ENCODE results near the gene SNUPN. TPM values are rescaled to one million over a fixed set of nuclear protein-coding genes. Genes with fewer than 3 reads are reported as not detected.

SNUPN gene
- total RNA-seq, 1 donor from 2014 or later = 27.0 TPM

DNA sequence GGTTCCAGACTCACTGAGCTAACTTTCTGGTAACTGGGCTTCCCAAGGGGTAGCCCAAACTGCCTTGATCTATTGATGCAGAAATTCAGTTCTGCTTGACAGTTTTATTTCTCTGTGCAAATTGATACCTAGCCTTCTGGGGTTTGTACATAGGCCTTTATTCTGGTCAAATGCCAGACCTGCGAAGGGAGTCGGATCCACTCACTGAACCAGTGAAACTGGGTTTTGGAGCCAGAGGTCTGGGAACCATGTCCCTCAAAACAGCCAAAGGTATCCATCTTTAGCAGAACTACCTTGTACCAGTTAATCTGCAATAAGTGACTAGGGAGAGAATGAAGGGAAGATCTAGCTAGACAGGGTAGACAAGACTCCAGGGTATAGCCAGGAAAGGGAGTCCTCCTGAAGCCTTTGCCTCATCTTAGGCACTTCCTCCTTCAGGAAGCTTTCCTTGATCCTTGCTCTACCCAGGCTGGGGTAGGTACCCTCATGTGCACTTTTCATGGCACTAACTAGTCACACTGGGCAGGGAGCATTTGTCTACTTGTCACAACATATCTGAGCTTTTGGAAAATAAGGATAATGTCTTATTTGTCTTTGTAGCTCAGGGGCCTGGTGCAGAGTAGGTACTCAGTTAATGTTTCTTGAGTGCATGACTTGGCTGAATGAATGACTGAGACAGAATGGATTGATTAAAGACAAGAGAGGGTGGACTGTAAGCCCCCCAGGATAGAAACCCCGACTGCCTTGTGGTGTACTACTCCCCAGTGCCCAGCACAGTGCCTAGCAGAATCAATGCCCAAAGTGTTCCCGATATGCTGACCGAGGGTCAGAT lies 20.8 kb upstream of the SNUPN start:
- DNase-seq (ENCODE audit: extremely low spot score, unreplicated experiment) = no peak
- peaks cover 49% of the 10 kb centered on the region for H3K4me1 Mint-ChIP-seq (ENCODE audit: unreplicated experiment)
- no peaks in the 10 kb centered on the region for H3K9me3 Mint-ChIP-seq (ENCODE audit: unreplicated experiment)
- no peak for TF ChIP-seq CTCF (IDR thresholded peaks at IDR 0.05)
- H3K4me3 Mint-ChIP-seq (ENCODE audit: unreplicated experiment) = peak overlapping the region; percentile 89
- peak overlapping the region; percentile 94 for H3K27ac Mint-ChIP-seq (ENCODE audit: unreplicated experiment)
- H3K36me3 Mint-ChIP-seq (ENCODE audit: unreplicated experiment) = peaks cover 15% of the 10 kb centered on the region
- H3K27me3 Mint-ChIP-seq (ENCODE audit: unreplicated experiment) = no peaks in the 10 kb centered on the region

DNA sequence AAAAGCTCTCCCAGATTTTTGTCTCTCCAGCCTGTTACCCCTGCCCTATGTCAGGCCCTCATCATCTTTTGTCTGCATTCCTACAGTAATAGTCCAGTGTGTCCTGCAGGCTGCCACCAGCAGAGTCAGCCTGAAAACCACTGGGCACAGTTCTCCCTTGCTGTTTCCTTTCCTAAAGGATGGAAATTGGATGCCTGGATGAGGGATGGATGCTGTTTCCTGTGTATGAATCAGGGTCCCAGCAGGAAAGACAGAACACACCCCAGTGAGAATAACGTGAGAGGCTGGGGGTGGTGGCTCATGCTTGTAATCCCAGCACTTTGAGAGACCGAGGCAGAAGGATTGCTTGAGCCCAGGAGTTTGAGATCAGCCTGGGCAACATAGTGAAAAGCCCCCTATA lies 18.9 kb upstream of the SNUPN start:
- Mint-ChIP-seq H3K27ac (ENCODE audit: unreplicated experiment) (peak overlapping the region; percentile 71), H3K4me3 (ENCODE audit: unreplicated experiment) (no peak overlapping the region), H3K27me3 (ENCODE audit: unreplicated experiment) (no peaks in the 10 kb centered on the region), H3K4me1 (ENCODE audit: unreplicated experiment) (peaks cover 35% of the 10 kb centered on the region), H3K36me3 (ENCODE audit: unreplicated experiment) (peaks cover 6% of the 10 kb centered on the region), H3K9me3 (ENCODE audit: unreplicated experiment) (no peaks in the 10 kb centered on the region)
- no peak for TF ChIP-seq CTCF (IDR thresholded peaks at IDR 0.05)
- no peak for DNase-seq (ENCODE audit: extremely low spot score, unreplicated experiment)

GRCh38 chr15:75641603-75642002 lies 16.1 kb upstream of the SNUPN start:
- no peak overlapping the region for H3K27ac Mint-ChIP-seq (ENCODE audit: unreplicated experiment)
- no peak for TF ChIP-seq CTCF (IDR thresholded peaks at IDR 0.05)
- H3K36me3 Mint-ChIP-seq (ENCODE audit: unreplicated experiment) = no peaks in the 10 kb centered on the region
- no peaks in the 10 kb centered on the region for H3K9me3 Mint-ChIP-seq (ENCODE audit: unreplicated experiment)
- no peak overlapping the region for H3K4me3 Mint-ChIP-seq (ENCODE audit: unreplicated experiment)
- H3K4me1 Mint-ChIP-seq (ENCODE audit: unreplicated experiment) = peaks cover 41% of the 10 kb centered on the region
- no peak for DNase-seq (ENCODE audit: extremely low spot score, unreplicated experiment)
- H3K27me3 Mint-ChIP-seq (ENCODE audit: unreplicated experiment) = no peaks in the 10 kb centered on the region

- Mint-ChIP-seq H3K36me3 (ENCODE audit: unreplicated experiment) (no peaks in the 10 kb centered on the region), H3K27ac (ENCODE audit: unreplicated experiment) (peak overlapping the region; percentile 88), H3K27me3 (ENCODE audit: unreplicated experiment) (no peaks in the 10 kb centered on the region), H3K9me3 (ENCODE audit: unreplicated experiment) (no peaks in the 10 kb centered on the region), H3K4me3 (ENCODE audit: unreplicated experiment) (peak overlapping the region; percentile 88), H3K4me1 (ENCODE audit: unreplicated experiment) (peaks cover 36% of the 10 kb centered on the region)
- TF ChIP-seq CTCF (IDR thresholded peaks at IDR 0.05) = no peak
- DNase-seq (ENCODE audit: extremely low spot score, unreplicated experiment) = no peak
These were observed 15.6 kb upstream of the SNUPN start for GRCh38 chr15:75641179-75641503.

- peak; percentile 46 for TF ChIP-seq CTCF (IDR thresholded peaks at IDR 0.05)
- Mint-ChIP-seq H3K27ac (ENCODE audit: unreplicated experiment) (peak overlapping the region; percentile 88), H3K9me3 (ENCODE audit: unreplicated experiment) (no peaks in the 10 kb centered on the region), H3K4me3 (ENCODE audit: unreplicated experiment) (peak overlapping the region; percentile 88), H3K36me3 (ENCODE audit: unreplicated experiment) (no peaks in the 10 kb centered on the region), H3K27me3 (ENCODE audit: unreplicated experiment) (no peaks in the 10 kb centered on the region), H3K4me1 (ENCODE audit: unreplicated experiment) (peaks cover 36% of the 10 kb centered on the region)
- DNase-seq (ENCODE audit: extremely low spot score, unreplicated experiment) = no peak
These were observed 15.1 kb upstream of the SNUPN start for GRCh38 chr15:75640483-75641178.

All from osteocyte (in vitro differentiated cells).